Activated CD8-positive, alpha-beta memory T cell treated with anti-CD3 and anti-CD28 coated beads, Interleukin-2, amount 50 U/mL, for 1 hour (primary cell): ENCODE data around the gene WNT11.
"Not testable (repeated sequence)": the region's sequence is repeated elsewhere in the genome, so short reads cannot be mapped to it uniquely, and the experiment has no call there.

ENCODE experiments used
- DNase-seq: peaks from one replicate; pipeline ENCODE4 v3.0.0-alpha.2; 2020; ENCODE audit errors: extremely low read depth

Gene WNT11

DNA sequence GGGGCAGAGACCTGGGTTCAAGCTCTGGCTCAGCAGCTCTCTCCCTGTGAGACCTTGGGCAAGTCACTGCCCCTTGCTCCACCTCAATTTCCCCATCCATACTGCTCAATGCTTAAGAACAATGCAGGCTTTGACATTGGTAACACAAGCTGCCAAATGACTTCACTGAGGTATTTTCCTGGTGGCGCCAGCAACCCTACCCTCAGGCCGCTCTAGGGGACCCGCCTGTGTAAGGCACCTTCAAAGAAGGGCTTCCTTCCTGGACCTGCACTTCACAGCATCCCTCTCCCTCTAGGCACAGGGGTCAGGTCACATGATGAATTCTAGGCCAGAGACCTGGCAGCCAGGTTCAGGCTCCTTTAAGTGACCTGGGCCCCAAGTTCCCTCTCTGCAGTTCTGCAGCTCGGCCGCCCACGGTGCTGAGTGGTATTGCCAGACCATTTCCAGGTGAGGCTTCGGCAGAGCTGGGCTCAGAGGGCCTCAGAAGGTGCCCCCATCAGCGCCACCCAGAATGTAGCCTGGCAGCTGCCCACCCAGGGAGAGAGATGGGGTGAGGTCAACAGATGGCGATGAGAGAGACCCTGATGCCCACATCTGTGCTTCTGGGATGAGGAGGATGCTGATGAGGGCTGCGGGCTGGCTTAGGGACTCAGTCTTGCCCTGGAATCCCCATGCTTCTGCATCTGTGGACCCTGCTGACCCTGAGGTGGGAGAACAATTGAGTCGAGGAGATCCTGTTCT, 4.5 kb downstream of the WNT11 start:
- no peak for DNase-seq

DNA sequence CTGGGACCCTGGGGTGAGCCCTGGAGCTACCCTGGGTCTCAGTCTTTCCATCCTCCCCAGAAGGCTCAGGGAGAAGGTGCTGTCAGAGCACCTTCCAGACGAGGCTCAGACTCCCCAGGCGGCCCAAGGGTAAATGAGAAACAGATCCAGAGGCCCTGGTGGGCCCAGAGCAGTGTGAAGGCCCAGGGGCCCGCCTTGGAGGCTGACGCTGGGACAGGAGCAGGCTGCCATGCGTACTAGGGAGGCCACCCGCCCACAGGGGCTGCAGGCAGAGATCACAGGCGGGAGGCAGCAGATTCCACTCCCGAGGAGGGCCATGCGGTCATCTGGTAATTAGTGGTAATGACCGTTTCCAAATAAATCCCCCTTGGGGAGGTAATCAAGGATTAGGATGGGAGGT, 5.2 kb downstream of the WNT11 start:
- no peak for DNase-seq

DNA sequence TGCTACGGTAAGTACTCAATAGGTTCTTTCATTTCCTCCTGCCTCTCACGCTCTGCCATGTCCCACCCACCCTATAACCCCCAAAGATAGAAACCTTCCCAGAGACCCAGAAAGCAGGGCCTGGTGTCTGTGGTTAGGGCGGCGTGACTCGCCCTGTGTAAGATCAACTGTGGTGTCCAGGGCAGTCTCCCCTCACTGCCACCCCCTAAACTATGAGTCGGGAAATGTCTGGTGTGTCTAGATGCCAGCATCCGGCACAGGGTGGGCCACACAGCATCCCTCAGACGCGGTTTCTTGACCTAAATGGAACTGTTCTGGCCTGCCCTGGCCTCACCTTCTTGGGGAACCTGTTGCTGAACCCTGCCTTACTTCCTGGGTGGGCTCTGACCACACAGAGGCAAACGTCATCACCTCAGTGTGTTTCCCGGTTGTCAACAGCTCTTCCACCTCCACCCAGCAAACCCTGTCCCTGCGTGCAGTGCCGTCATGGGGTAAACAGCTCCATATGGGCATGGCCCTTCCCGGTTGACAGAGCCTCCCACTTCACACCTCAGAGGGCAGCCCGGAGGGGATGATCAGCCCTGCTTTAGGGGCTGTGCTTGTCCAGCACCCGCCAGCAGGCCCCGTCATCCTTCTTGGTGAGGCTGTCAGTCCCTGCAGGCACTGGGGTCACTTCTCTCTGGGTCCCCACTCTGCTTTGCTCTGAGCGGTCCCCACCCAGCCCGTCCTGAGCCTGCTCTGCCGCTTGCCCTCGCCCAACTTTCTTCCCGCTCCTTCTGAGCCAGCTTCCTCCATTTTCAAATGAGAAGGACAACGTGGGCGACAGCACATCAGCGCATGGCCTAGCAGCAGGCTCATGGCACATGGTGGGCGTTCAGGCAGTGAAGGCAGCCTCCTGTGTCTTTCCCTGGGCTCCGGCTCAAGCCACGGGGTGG, 6.0 kb downstream of the WNT11 start:
- no peak for DNase-seq

DNA sequence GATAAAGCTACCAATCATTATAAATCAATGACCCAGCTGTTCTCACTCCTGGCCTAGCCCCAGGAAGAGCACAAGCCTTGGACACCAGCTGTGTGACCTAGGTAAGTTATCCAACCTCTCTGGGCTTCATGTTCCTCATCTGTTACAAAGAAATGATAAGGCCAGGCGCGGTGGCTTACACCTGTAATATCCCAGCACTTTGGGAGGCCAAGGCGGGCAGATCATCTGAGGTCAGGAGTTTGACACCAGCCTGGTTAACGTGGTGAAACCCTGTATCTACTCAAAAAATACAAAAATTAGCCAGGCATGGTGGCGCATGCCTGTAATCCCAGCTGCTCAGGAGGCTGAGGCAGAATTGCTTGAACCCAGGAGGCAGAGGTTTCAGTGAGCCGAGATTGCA, 7.6 kb downstream of the WNT11 start:
- DNase-seq: not testable (repeated sequence)

DNA sequence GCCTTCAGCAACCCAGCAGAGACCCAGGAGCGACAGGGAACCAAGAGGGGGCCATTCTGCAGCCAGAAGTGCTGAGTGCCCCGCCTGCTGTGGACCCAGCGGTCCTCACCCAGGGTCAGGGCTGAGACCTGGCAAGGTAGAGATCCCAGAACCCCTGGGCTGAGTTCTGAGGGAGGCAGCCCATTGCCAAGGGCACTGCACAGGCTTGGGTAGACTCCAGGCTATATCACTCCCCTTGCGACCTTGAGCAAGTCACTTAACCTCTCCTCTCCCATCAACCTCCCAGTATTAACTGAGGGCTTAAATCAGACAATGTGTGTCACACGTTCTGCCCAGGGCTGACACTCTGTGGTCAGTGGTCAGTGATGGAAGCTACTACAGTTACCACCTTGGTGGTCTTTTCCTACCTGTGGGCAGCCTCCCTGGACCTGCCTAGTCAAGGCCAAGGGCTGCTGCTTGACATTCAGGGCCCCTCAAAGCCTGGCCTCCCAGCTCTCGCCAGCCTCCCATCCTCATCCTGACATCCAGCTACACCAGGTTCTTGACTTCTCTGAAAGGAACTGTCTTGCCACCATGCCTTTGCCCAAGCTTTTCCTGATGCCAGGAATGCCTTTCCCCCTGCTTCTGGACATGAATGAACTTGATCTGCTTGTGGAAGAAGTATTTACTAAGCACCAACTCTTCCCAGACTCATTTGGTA, 8.2 kb downstream of the WNT11 start:
- no peak for DNase-seq

DNA sequence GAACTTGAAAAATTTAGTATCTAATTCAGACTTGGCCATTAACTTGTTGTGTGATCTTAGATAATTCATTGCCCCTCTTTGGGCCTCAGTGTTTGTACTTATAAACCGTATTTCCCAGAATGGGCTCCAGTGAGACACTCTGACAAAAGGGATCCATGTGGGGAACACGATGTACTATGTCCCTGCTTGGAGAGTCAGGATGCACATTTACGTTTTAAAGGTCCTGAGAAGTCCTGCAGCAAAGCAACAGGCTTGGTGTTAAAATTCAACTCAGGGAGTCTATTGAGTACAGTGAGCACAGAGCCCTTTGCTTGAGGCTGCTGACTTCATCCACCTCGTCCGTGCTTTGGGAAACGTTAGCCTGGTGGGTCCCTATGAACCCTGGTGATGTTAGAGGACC, 9.0 kb downstream of the WNT11 start:
- no peak for DNase-seq

DNA sequence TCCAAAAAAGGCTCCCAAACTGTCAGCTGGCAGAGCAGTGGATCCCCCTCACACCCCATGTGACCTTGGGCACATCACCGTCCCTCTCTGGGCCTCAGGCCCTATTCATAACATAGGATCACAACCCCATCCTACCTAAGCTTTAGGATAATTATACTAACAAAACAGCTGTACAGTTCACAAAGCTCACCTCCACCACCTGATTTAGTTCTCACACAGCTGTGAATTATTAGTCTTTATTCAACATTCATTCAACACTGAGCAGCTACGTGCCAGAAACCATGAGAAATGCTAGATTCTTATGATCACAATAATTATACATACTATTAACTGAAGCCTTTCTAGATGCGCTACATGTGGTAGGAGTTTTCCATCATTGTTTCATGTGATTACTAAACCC, 9.5 kb downstream of the WNT11 start:
- no peak for DNase-seq

DNA sequence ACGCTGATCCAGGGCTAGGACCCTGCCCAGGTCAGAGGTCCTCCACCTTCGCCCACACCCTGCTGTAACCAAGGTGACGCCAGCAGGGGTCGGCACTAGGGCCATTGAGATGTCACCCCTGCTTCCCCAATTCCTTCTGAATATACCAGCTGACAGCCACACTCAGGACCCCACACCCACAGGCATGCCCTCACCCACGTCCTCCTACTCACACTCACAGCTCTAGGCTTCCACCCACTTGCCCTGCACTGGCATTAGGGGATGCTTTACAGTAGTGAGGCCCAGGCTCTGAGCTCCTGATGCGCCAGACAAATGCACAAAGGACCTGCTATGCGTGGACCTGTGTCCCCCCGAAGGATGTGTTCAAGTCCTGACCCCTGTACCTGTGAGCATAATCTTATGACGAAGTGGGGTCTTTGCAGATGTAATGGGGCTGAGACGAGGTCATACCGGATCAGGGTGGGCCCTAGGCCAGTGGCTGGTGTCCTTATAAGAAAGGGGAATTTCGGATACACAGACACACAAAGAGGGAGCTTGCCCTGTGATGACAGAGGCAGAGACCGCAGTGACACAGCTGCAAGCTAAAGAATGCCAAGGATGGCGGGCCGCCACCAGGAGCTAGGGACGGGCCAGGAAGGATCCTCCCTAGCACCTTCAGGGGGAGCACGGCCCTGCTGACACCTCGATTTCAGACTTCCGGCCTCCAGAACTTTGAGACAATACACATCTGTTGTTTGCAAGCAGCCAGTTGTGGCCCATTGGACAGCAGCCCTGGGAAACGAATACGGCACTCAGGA, 11.2 kb downstream of the WNT11 start:
- DNase-seq: no peak

DNA sequence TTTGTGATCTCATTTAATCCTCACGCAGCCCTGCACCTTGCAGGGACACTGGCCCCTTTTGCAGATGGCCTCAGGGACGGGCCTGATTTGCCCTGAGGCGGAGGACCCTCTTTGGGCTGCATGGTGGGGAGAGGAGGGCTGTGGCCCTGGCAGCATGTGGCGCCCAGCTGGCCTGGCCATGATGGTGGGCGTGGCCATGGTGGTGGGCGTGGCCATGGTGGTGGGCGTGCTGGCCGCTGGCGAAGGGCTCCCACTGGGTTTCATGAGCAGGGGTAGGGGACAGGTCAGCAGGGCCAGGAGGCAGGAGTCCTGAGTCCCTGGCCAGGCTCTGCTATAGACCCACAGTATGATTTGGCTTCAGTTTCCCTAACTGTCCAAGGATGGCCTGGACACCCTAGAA, 13.1 kb downstream of the WNT11 start:
- no peak for DNase-seq

DNA sequence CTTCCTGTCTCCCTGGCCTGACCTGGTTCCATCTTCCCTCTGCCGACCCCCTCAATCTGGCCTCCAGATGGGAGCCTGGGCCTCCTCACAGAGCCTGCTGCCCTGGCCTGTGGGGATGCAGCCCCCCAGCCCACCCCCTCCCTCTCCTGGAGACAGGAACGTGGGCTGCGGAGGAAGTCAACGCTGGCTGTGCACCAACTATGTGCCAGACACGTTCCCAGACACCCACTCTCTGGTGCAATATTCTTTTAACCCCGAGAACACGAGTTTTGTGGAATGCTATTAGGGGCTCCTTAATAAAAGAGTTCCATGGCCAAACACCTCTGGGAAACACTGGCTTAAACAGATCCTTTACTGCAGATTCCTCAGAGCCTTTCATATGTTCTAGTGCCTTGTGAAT, 15.9 kb downstream of the WNT11 start:
- no peak for DNase-seq

DNA sequence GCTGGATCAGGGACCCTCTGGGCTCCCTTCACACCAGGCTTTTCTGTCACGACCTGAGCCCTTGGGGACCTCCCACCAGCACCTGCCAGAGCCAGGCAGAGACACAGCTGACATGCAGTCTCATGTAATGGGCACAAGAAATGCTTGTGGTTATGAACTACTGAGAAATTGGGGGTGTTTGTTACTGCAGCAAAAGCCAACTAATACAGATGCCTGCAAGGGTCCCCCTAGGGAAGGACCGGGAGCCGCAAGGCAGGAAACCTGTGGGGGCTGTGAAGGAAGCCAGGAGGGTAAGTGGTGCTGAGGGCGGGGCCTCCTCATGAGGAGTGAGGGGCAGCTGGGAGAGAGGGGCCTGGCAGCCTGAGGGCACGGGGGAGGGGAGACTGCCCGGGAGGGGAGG, 16.6 kb downstream of the WNT11 start:
- DNase-seq: no peak

DNA sequence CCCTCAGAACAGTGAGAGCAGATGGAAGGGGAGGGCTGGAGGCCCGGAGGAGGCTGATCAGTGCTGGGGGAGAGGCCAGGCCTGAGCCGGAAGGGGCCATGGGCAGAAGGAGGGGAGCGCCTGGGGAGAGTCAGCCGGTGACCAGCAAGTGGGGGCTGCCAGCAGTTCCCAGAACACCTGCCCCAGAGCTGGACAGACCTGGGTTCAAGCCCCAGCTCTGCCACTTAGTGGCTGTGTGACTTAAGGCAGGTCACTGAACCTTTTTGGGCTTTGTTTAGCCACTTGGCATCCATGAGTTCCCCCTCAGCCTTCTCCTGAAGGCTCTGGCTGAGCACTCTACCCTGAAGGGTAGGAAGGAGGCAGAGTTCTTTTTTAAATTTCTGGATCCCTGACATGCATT, 17.4 kb downstream of the WNT11 start:
- DNase-seq: no peak

DNA sequence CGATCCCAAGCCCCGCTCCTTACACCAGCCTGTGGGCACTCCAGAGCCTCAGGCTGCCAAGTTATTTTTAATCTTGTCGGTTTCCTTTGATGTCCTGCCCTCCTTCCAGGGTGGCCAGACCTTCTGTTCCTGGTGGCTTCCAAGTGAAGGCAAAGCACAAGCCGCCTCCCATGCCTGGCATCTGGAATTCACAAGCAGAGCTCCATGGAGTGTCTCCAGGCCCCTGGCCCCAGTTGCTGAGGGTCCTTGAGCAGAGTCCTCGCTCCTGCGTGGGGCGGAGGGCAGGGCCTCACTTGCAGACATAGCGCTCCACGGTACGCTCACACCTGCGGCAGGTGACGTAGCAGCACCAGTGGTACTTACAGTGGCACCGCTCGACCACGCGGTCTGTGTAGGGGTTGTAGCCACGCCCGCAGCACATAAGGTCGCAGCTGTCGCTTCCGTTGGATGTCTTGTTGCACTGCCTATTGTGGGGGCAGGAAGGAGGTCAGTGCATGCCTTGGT, 19.5 kb downstream of the WNT11 start:
- DNase-seq: no peak

DNA sequence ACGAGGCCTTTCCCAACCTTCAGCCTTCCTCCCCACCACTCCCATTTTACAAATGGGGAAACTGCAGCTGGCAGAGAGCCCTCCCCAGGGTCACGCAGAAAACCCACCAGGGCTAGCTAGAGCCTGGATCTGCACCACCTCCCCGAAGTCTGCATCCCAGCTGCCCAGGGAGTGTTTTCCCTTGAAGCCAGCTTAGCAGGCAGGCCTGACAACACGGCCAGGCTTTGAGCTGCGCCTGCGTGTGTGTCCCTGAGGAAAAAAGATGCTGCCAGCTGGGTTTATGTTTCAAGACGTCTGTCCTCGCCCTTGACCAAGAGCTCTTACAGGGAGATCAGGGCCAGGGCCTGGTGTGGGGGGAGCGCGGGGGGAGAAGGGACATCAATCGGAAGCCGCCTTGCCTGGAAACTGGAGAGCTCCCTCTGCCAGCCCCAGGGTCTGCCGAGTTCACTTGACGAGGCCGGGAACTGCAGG, 20.3 kb downstream of the WNT11 start:
- DNase-seq: no peak

DNA sequence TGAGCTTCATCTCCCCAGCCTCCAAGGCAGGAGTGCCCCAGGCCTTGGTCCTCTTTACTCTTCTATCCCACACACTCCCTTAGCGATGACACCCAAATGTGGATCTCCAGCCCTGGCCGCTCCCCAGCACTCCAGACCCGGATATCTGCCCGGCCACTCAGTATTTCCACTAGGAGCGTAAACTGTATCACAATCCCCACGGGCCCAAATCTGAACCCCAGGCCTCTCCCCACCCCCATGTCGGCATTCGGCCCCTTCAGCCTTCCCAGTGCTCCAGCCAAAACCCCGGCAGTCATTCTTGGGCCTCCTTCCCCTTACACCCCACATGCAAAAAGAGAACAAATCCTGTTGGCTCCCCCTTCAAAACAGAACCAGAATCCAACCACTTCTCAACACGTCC, 20.8 kb downstream of the WNT11 start:
- DNase-seq: no peak

DNA sequence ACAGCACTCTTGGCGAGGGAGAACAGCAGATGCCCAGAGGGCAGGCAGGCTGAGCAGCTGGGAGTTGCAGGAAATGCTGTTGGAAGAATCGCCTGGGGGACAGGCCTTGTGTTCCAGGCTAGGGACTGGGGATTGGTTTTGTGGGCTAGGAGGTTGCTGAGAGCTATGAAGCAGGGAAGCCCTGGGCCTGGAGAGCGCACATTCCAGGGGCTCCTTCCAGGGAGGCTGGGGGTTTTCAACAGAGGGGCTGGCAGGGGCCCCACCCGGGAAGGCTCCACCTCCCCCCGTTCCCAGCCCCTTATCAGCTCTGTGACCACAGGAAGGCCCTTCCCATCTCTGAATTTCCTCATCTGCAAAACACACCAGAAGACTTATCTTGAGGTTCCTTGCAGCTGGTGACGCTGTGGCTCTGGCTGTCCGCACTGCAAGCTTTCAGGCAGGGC, 21.7 kb downstream of the WNT11 start:
- no peak for DNase-seq

DNA sequence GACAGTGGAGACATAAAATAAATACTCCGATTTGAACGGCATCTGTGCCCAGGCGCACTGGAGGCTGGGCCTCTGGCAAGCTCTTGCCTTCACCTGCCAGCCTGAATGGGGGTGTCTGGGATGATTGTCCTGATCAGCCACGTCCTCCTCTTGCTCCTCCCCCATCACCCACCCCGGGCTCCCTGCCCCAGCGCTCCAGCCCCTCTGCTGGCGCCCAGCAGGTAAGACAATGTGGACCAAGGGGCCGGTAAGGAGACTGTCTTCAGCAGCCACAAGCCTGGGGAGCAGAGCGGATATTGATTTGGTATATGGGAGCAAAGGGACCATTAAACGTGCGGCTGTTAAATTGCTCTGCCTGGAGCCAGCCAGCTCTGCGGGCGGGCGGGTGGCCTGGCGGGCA, 24.9 kb downstream of the WNT11 start:
- no peak for DNase-seq

DNA sequence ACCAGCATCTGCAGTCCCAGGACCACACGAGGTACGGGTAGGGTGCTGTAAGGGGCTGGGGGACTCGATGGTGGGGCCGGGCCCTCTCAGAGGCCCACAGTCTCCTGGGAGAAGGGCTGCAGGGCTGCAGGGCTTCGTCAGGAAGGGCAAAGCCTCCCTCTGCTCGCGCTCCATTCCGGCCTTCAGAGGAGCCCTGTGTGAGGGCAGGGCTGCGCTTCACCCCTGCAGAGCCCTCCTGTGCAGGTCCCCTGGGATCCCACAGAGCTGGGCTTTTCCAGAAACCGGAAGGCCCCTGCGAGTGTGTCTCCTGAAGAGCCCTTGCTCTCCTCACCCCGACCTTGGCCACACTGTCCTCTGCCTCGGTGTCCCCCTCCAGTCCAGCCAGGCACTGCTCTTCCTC, 27.2 kb downstream of the WNT11 start:
- DNase-seq: no peak

DNA sequence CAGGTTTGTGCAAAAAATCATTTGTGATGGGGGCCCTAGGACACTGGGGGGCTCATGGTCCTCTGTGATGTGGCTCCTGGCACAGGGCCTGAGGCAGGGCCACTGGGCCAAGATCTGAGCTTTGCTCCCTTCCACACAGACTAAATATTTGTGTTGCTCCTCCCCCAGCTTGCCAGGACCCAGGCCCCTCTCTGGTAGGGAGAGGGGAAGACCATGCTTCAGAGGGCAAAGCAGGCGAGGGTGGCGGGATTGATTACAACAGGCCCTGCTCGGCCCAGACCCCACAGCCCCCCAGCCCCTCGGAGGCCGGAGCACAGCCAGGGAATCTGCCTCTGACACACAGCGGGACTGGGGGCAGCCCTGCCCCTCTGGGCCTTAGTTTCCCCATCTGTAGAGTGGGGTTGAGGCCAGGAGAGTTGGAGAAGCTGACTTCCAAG, 29.0 kb downstream of the WNT11 start:
- DNase-seq: no peak

DNA sequence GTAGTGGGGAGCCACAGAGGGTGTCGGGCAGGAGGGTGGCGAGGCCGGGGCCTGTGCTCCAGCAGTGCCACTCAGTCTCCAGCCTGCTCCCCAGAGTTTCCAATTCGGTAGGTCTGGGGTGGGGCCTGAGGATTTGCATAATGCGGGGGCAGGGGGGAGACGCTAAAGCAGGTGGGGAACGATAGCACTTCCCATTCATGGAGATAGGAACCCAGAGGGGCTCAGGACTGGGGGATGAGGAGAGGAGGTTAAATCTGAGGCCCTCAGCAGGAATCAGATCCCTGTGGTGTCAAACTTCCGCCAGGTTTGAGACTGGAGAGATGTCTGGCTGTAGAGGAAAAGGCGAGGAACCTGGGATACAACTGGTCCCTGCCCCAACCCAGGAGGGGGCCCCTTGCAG, 29.8 kb downstream of the WNT11 start:
- DNase-seq: no peak

DNA sequence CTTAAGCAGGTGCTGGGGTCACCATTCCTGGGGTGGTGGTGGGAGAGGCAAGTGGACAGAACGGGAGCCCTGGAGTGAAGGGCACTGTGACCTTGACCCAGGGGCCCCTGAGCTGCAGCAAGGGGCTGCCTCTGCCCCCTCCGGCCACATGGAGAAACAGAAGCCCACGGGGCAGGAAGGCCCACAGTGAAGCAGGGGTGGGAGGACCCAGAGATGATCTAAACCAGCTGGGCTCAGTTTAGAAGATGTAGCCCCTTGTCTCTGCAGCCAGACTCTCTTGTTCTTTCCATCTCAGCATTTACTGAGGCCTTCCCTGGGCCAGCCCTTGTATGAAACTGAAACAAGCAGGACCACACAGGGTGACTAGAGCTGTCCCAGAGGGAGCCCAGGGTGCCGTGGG, 30.5 kb downstream of the WNT11 start:
- no peak for DNase-seq
